Endothelial cell of umbilical vein (primary cell): ENCODE results near the gene SHISA3.

Experiments
- CTCF ChIP-seq, 2 donors: IDR thresholded peaks; 1 replicate in 1 of 2; 2 replicates in 1 of 2; pipeline ENCODE4 v1.5.1; 2011; ENCODE audit warnings: low read length in 2 of 2, mild to moderate bottlenecking in 2 of 2, moderate library complexity in 2 of 2, control low read depth in 1 of 2, inconsistent platforms in 1 of 2, low read depth in 1 of 2; ENCODE audit not compliant: insufficient read depth in 1 of 2; ENCODE audit errors: extremely low read depth in 1 of 2
- EZH2 ChIP-seq: IDR thresholded peaks from 2 replicates; pipeline ENCODE4 v1.6.1; 2012; ENCODE audit warnings: borderline replicate concordance, low read depth, mild to moderate bottlenecking, moderate library complexity, low read length, inconsistent platforms; ENCODE audit not compliant: severe bottlenecking
- FOS ChIP-seq: IDR thresholded peaks from 2 replicates; pipeline ENCODE4 v1.6.1; 2011; ENCODE audit warnings: mild to moderate bottlenecking, low read length, moderate library complexity, borderline replicate concordance; ENCODE audit not compliant: insufficient read depth
- GATA2 ChIP-seq: IDR thresholded peaks from 2 replicates; pipeline ENCODE4 v1.7.0; 2011; ENCODE audit warnings: low read depth, mild to moderate bottlenecking, moderate library complexity, mixed read lengths, low read length; ENCODE audit not compliant: insufficient read length, insufficient read depth
- JUN ChIP-seq: IDR thresholded peaks from 2 replicates; pipeline ENCODE4 v1.6.1; 2011; ENCODE audit warnings: borderline replicate concordance, low read depth; ENCODE audit not compliant: insufficient read length, insufficient read depth
- POLR2A ChIP-seq: IDR thresholded peaks from 2 replicates; pipeline ENCODE4 v1.6.1; 2012; ENCODE audit warnings: low read depth, mild to moderate bottlenecking, control low read depth, low read length
- POLR2AphosphoS5 ChIP-seq: IDR thresholded peaks from 2 replicates; pipeline ENCODE4 v1.6.1; 2012; ENCODE audit warnings: low read depth, mild to moderate bottlenecking, control low read depth, low read length, moderate library complexity; ENCODE audit not compliant: insufficient read depth
- TF ChIP-seq, protein P1 (sequence below): IDR thresholded peaks from 2 replicates; pipeline ENCODE4 v1.6.1; 2011; ENCODE audit not compliant: insufficient read depth, insufficient read length

GRCh38 chr4:42398871-42399331 is 1.6 kb downstream of the SHISA3 start:
- TF ChIP-seq CTCF (IDR thresholded peaks at IDR 0.05; ENCODE audit: extremely low read depth in 1 of 2, insufficient read depth in 1 of 2, low read depth in 1 of 2, low read length in 2 of 2) (no peak), POLR2A (no peak), POLR2AphosphoS5 (no peak), JUN (no peak), EZH2 (no peak), FOS (no peak), GATA2 (no peak)
- TF ChIP-seq, protein P1, sequence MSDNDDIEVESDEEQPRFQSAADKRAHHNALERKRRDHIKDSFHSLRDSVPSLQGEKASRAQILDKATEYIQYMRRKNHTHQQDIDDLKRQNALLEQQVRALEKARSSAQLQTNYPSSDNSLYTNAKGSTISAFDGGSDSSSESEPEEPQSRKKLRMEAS = no peak
